Pancreas (tissue), 10 donors: ENCODE results near the gene MAP3K19. TPM values are rescaled to one million over a fixed set of nuclear protein-coding genes. Genes with fewer than 3 reads are reported as not detected.
"Not testable (repeated sequence)": the region's sequence is repeated elsewhere in the genome, so short reads cannot be mapped to it uniquely, and the experiment has no call there.

ENCODE experiments used
- ATAC-seq, 4 donors: fragments of 200-7000 bp; cut with Tn5 transposase; one replicate each; pipeline versions ENCODE4 v1.8.0 to v1.9.1; 2020; ENCODE audit warnings: mild to moderate bottlenecking in 4 of 4, moderate library complexity in 4 of 4
- DNase-seq, 6 donors: peaks; one replicate each; pipeline ENCODE4 v3.0.0-alpha.2; 2020
- FAIRE-seq: peaks from 2 replicates; lab custom pipeline; 2012; peaks lifted over from hg19 to GRCh38; lab: Jason Lieb, UNC
- H3K27ac ChIP-seq, 4 donors: fragments of 200-600 bp; sonication (generic); 1 replicate in 3 of 4; 2 replicates in 1 of 4; pipeline versions ENCODE4 v1.5.0 to v1.8.0; 2020
- H3K27me3 ChIP-seq, 4 donors: fragments of 200-600 bp; one replicate each; pipeline ENCODE4 v1.8.0; 2021
- H3K36me3 ChIP-seq, 3 donors: fragments of 200-600 bp; sonication (generic) in 1 of 3; one replicate each; pipeline versions ENCODE4 v1.5.0 to v1.8.0; 2020 to 2021
- H3K4me1 ChIP-seq, 3 donors: fragments of 200-600 bp; one replicate each; pipeline ENCODE4 v1.8.0; 2021
- H3K4me3 ChIP-seq, 4 donors: fragments of 200-600 bp; sonication (generic) in 2 of 4; one replicate each; pipeline versions ENCODE4 v1.5.0 to v1.8.0; 2020 to 2021
- H3K9me3 ChIP-seq, 4 donors: fragments of 200-600 bp; one replicate each; pipeline ENCODE4 v1.8.0; 2021
- WGBS, 2 donors: extraction: QIAGEN DNeasy Blood & Tissue Kit; methylation state at CpG; one replicate each; pipeline ENCODE4 v1.1.7; 2013; 5-methylcytosine and 5-hydroxymethylcytosine counted together
- intact Hi-C, 3 donors: fragments of 100-400 bp; cut with DNase I; formaldehyde crosslinking; loops; one replicate each; pipeline versions ENCODE4 v1.11.1 to v1.14.2; 2022
- polyA plus RNA-seq, 2 donors: library from polyadenylated mRNA; stranded (reverse); fragments of 200-250 nt; gene quantifications; one replicate each; pipeline ENCODE4 v1.2.3, GENCODE V29; 2013
- total RNA-seq, 6 donors: library from RNA; stranded (reverse); fragmentation: NEBNext Ultra II Directional in 4 of 6; extraction: Animal tissue kit (Norgen Biotek cat#: 25700) in 4 of 6; gene quantifications; one replicate each; pipeline versions ENCODE4 v1.2.1 to v1.2.4, GENCODE V29; 2021 to 2023
- TF ChIP-seq, protein P1 (sequence below), 4 donors: fragments of 200-600 bp; sonication (generic) in 3 of 4; IDR thresholded peaks; one replicate each; pipeline versions ENCODE4 v1.5.0 to v1.8.0; 2021; ENCODE audit warnings: antibody characterized with exemption in 4 of 4
- donor health status: healthy with polysubstance abuse.
- donor health status: DM: no; HTN: no; CAD: no; lungs with moderate emphysema.
- donor health status: DM: no; HTN: no; CAD: no.
- donor health status: control.
- donor health status: control.
- donor health status: Bipolar disorder and iron deficiency.
- donor health status: DM: yes; HTN: yes; CAD: no.
- donor health status: DM: no; HTN: no; CAD: no.
- donor health status: DM: no; HTN: no; CAD: no.
- donor health status: DM: yes; HTN: yes; CAD: no.

The MAP3K19 gene
- total and polyA plus RNA-seq, 8 donors = not detected

DNA sequence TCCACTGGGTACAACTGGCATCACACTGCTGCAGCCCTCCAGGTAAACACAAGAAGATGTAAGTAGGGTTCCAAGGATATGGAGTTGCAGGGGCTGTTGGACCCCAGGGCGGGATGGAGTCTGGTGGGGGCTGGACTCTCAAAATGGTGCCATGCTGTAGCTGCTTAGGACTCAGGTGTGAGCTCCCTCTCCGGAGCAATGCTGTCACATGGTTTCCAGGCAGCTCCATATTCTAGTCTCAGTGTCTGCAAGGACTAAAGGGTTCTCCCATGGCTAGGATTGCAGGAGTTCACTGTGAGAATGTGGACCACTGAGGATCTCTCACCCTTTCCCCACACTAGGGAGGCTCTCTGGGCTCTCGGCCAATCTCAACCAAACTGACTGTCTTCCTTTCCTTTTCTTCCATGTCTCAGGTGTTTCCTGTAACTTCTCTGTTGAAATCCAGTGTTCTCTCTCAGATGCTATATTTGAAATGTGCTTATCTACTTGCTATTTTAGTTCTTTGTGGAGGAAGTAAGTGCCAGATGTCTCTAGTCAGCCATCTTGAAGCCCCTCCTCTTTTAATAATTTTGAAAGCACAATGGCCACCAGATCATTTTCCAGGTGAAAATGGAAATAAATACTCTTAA, 71.1 kb downstream of the MAP3K19 start:
- H3K27me3 ChIP-seq = no peaks in the 10 kb centered on the region
- H3K9me3 ChIP-seq = no peaks in the 10 kb centered on the region
- no peak for DNase-seq
- 76 to 82% methylated on average over 3 of the region's 3 CpGs for WGBS, 2 donors
- no peak for FAIRE-seq
- ATAC-seq = no peak
- H3K4me3 ChIP-seq = no peak overlapping the region
- TF ChIP-seq, protein P1, sequence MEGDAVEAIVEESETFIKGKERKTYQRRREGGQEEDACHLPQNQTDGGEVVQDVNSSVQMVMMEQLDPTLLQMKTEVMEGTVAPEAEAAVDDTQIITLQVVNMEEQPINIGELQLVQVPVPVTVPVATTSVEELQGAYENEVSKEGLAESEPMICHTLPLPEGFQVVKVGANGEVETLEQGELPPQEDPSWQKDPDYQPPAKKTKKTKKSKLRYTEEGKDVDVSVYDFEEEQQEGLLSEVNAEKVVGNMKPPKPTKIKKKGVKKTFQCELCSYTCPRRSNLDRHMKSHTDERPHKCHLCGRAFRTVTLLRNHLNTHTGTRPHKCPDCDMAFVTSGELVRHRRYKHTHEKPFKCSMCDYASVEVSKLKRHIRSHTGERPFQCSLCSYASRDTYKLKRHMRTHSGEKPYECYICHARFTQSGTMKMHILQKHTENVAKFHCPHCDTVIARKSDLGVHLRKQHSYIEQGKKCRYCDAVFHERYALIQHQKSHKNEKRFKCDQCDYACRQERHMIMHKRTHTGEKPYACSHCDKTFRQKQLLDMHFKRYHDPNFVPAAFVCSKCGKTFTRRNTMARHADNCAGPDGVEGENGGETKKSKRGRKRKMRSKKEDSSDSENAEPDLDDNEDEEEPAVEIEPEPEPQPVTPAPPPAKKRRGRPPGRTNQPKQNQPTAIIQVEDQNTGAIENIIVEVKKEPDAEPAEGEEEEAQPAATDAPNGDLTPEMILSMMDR (IDR thresholded peaks at IDR 0.05) = no peak
- intact Hi-C loops = no loop called here
- H3K4me1 ChIP-seq = no peaks in the 10 kb centered on the region
- H3K36me3 ChIP-seq = no peaks in the 10 kb centered on the region
- no peak overlapping the region for H3K27ac ChIP-seq

DNA sequence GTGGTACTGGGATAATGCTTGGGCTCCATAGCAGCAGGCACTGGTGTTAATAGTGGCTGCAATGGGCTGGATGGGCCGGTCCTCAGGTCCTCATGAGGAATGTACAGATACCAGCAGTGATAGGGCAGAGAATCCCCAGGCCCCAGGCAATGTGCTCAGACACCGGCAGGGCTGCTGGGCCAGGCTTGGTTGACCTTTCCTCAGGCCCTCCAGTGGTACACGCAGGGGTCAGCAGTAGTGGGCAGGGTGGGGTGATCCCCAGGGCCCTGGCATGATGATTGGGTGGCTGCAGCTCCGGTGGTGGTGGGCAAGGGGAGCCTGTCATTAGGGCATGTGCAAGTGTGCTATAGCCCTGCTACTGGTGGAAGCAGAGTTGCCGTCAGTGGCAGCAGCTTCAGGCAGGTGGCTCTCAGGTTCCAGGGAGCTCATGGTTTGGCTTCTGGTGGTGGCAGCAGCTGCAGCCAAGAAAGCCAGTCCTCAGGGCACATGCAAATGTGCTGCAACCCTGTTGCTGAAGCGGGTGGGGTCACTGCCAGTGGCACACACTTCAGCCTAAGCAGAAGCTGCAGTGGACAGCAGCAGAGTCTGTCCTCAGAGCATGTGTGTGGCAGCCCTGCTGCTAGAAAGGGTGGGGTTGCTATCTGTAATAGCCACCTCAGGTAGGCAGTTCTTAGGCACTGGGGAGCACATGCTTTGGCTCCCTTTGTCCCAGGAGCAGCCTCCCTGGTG, 71.8 kb downstream of the MAP3K19 start:
- Histone ChIP-seq H3K36me3 (no peaks in the 10 kb centered on the region), H3K27me3 (no peaks in the 10 kb centered on the region), H3K9me3 (no peaks in the 10 kb centered on the region), H3K4me1 (no peaks in the 10 kb centered on the region), H3K27ac (no peak overlapping the region), H3K4me3 (no peak overlapping the region)
- DNase-seq (peak in 1 of 6 donors; percentile 49), ATAC-seq (no peak), FAIRE-seq (no peak)
- WGBS, 2 donors = 91 to 96% methylated on average over 6 of the region's 6 CpGs
- TF ChIP-seq, protein P1 (IDR thresholded peaks at IDR 0.05) = no peak
- intact Hi-C loops = no loop called here

DNA sequence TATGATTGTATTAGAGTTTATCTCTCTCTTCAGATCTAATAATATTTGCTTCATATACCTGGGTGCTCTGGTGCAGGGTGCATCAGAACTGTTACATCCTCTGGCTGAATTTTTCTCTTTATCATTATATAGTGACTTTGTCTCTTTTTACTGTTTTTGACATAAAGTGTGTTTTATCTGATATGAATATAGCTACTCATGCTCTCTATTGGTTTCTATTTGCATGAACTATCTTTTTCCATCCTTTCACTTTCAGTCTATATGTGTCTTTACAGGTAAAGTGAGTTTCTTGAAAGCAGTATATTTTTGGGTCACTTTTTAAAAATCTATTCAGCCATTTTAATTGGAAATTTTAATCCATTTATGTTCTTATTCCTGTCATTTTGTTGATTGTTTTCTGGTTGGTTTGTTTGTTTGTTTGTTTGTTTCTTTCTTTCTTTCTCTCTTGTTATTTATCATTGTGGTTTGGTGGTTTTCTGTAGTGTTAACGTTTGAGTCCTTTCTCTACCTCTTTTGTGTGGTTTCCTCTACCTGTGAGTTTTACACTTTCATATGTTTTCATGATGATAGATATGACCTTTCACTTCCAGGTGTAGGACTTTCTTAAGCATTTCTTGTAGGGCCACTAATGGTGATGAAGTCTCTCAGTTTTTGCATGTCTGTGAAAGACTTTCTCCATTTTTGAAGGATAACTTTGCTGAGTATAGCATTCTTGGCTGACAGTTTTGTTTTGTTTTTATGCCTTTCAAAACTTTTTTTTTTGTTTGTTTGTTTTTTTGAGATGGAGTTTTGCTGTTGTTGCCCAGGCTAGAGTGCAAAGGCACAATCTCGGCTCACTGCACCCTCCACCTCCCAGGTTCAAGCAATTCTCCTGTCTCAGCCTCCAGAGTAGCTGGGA, 73.8 kb downstream of the MAP3K19 start:
- no peaks in the 10 kb centered on the region for H3K9me3 ChIP-seq
- intact Hi-C loops = no loop called here
- 77 to 90% methylated on average over 2 of the region's 2 CpGs for WGBS, 2 donors
- no peak overlapping the region for H3K27ac ChIP-seq
- FAIRE-seq (peak; percentile 41), ATAC-seq (no peak), DNase-seq (no peak)
- no peaks in the 10 kb centered on the region for H3K27me3 ChIP-seq
- TF ChIP-seq, protein P1 (IDR thresholded peaks at IDR 0.05) = no peak
- no peak overlapping the region for H3K4me3 ChIP-seq
- H3K4me1 ChIP-seq = no peaks in the 10 kb centered on the region
- no peaks in the 10 kb centered on the region for H3K36me3 ChIP-seq

DNA sequence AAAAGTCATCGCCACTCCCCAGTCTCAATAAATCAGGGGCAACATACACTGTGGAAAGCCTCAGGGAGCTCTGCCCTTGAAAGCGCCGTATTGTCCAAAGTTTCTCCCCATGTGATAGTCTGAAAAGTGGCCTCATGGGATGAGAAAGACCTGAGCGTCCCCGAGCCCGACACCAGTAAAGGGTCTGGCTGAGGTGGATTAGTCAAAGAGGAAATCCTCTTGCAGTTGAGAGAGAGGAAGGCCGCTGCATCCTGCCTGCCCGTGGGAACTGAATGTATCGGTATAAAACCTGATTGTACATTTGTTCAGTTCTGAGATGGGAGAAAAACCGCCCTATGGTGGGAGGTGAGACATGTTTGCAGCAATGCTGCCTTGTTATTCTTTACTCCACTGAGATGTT, 80.1 kb downstream of the MAP3K19 start:
- FAIRE-seq, H3K9me3 ChIP-seq, H3K36me3 ChIP-seq, DNase-seq, ATAC-seq, H3K27ac ChIP-seq, H3K4me1 ChIP-seq, H3K4me3 ChIP-seq, H3K27me3 ChIP-seq, intact Hi-C loops: not testable (repeated sequence)
- WGBS, 2 donors = 86 to 87% methylated on average over 10 of the region's 10 CpGs

DNA sequence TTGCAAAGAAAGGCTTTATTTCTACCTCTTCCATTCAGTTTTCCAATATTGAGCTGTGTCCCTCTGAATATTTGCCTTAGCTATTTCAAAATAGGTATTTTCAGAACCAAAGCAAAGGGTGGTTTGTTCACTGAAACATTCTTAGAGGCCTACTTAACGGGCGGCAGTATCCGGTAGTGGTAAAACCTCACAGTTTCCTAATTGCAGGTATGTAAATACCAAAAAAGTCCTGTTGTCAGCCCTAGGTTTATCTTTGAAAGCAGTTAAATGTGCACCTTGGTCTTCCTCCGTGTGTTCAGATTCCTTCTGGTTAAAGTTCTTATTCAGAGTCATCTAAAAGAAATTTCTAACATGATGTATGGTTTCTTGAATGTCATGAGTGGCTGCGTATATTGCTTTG, 89.8 kb downstream of the MAP3K19 start:
- DNase-seq = no peak
- TF ChIP-seq, protein P1 (IDR thresholded peaks at IDR 0.05) = no peak
- Histone ChIP-seq H3K36me3 (peaks cover 0 to 25% (median 7%) of the 10 kb centered on the region in 3 donors), H3K27ac (no peak overlapping the region), H3K4me3 (no peak overlapping the region), H3K9me3 (no peaks in the 10 kb centered on the region), H3K4me1 (no peaks in the 10 kb centered on the region), H3K27me3 (no peaks in the 10 kb centered on the region)
- no peak for FAIRE-seq
- no peak for ATAC-seq
- intact Hi-C loops = no loop called here
- 88% methylated on average over 5 of the region's 5 CpGs for WGBS, 2 donors
